ENCODE measurements around the gene CELA3A. TPM values are rescaled to one million over a fixed set of nuclear protein-coding genes. Genes with fewer than 3 reads are reported as not detected.
"Not testable (repeated sequence)": the region's sequence is repeated elsewhere in the genome, so short reads cannot be mapped to it uniquely, and the experiment has no call there.

CELA3A gene
- total and polyA plus RNA-seq, 8 donors, result 17,183 to 55,024 (median 32,768) TPM

- DNase-seq, result peak in 2 of 6 donors; percentile 40 to 48
- intact Hi-C loops (cut with DNase I); FAIRE-seq; H3K27me3 ChIP-seq; H3K9me3 ChIP-seq; H3K36me3 ChIP-seq; H3K4me1 ChIP-seq; H3K27ac ChIP-seq: not testable (repeated sequence)
- peak overlapping the region in 1 of 4 donors; percentile 46 for H3K4me3 ChIP-seq
- ATAC-seq, result peak in 3 of 4 donors; percentile 0 to 39 (median 37)
- WGBS, 2 donors, result 32 to 36% methylated on average over 14 to 19 of the region's 21 CpGs
These were observed 20.8 kb upstream of the CELA3A start for GRCh38 chr1:21980515-21981220.

GRCh38 chr1:21981253-21981652 is 20.2 kb upstream of the CELA3A start:
- ATAC-seq, result peak in 2 of 4 donors; percentile 1 to 6

GRCh38 chr1:21982122-21982521 is 19.3 kb upstream of the CELA3A start:
- H3K27me3 ChIP-seq; H3K27ac ChIP-seq; intact Hi-C loops (cut with DNase I); H3K4me1 ChIP-seq; H3K36me3 ChIP-seq; DNase-seq; FAIRE-seq; H3K9me3 ChIP-seq: not testable (repeated sequence)
- peak in 2 of 4 donors; percentile 8 to 25 for ATAC-seq
- H3K4me3 ChIP-seq, result peak overlapping the region in 1 of 4 donors; percentile 46
- 29 to 31% methylated on average over 6 of the region's 6 CpGs for WGBS, 2 donors

More at GRCh38 chr1:21981253-21981652, 20.2 kb upstream of the CELA3A start:
- H3K4me3 ChIP-seq, result peak overlapping the region in 1 of 4 donors; percentile 46
- H3K27me3 ChIP-seq; H3K36me3 ChIP-seq; H3K9me3 ChIP-seq; intact Hi-C loops (cut with DNase I); H3K4me1 ChIP-seq; H3K27ac ChIP-seq; FAIRE-seq: not testable (repeated sequence)
- WGBS, 2 donors, result 24 to 31% methylated on average over 2 of the region's 4 CpGs
- peak in 2 of 6 donors; percentile 72 to 81 for DNase-seq

- H3K4me3 ChIP-seq, result peak overlapping the region in 1 of 4 donors; percentile 16
- H3K4me1 ChIP-seq; H3K36me3 ChIP-seq; H3K9me3 ChIP-seq; H3K27ac ChIP-seq; H3K27me3 ChIP-seq; FAIRE-seq; intact Hi-C loops (cut with DNase I): not testable (repeated sequence)
- 27 to 34% methylated on average over 4 of the region's 15 CpGs for WGBS, 2 donors
- peak in 2 of 4 donors; percentile 1 to 4 for ATAC-seq
- peak in 1 of 6 donors; percentile 41 for DNase-seq
These were observed 17.9 kb upstream of the CELA3A start for GRCh38 chr1:21983539-21983938.

GRCh38 chr1:21985893-21986292 is 15.6 kb upstream of the CELA3A start:
- WGBS, 2 donors, result 0 to 6% methylated on average over 1 to 4 of the region's 5 CpGs
- not testable (repeated sequence) for FAIRE-seq

GRCh38 chr1:21986386-21986785 is 15.1 kb upstream of the CELA3A start:
- H3K27me3 ChIP-seq; ATAC-seq; H3K27ac ChIP-seq; H3K36me3 ChIP-seq; intact Hi-C loops (cut with DNase I); H3K4me3 ChIP-seq; H3K9me3 ChIP-seq; FAIRE-seq; H3K4me1 ChIP-seq: not testable (repeated sequence)
- peak in 2 of 6 donors; percentile 42 to 58 for DNase-seq
- 57 to 71% methylated on average over 10 to 11 of the region's 12 CpGs for WGBS, 2 donors

More at GRCh38 chr1:21985893-21986292, 15.6 kb upstream of the CELA3A start:
- H3K36me3 ChIP-seq; ATAC-seq; H3K27ac ChIP-seq; H3K27me3 ChIP-seq; H3K9me3 ChIP-seq; DNase-seq; H3K4me3 ChIP-seq; H3K4me1 ChIP-seq; intact Hi-C loops (cut with DNase I): not testable (repeated sequence)

GRCh38 chr1:21989672-21990393 is 11.6 kb upstream of the CELA3A start:
- WGBS, 2 donors, result 26 to 46% methylated on average over 2 of the region's 5 CpGs
- DNase-seq (peak in 1 of 6 donors; percentile 5), ATAC-seq (peak; percentile 11 to 65 (median 31))
- H3K4me1 ChIP-seq; H3K27me3 ChIP-seq; H3K4me3 ChIP-seq; H3K9me3 ChIP-seq; FAIRE-seq; H3K27ac ChIP-seq; H3K36me3 ChIP-seq; intact Hi-C loops (cut with DNase I): not testable (repeated sequence)

GRCh38 chr1:21992186-21992585 is 9.3 kb upstream of the CELA3A start:
- peak in 4 of 6 donors; percentile 21 to 56 (median 36) for DNase-seq
- H3K36me3 ChIP-seq; H3K4me3 ChIP-seq; H3K4me1 ChIP-seq; H3K27me3 ChIP-seq; H3K9me3 ChIP-seq; intact Hi-C loops (cut with DNase I); H3K27ac ChIP-seq; FAIRE-seq: not testable (repeated sequence)
- 59 to 65% methylated on average over 3 of the region's 3 CpGs for WGBS, 2 donors
- peak in 1 of 4 donors; percentile 1 for ATAC-seq

GRCh38 chr1:21994716-21995115 is 6.7 kb upstream of the CELA3A start:
- ATAC-seq; H3K36me3 ChIP-seq; FAIRE-seq; H3K9me3 ChIP-seq; intact Hi-C loops (cut with DNase I); H3K27me3 ChIP-seq; H3K4me3 ChIP-seq: not testable (repeated sequence)
- Histone ChIP-seq H3K4me1 (peaks cover 0 to 17% (median 7%) of the 10 kb centered on the region in 3 donors), H3K27ac (peak overlapping the region in 1 of 4 donors; percentile 34)
- WGBS, 2 donors, result 59 to 61% methylated on average over 8 of the region's 8 CpGs
- DNase-seq, result peak in 3 of 6 donors; percentile 11 to 60 (median 57)

GRCh38 chr1:21996663-21996970 is 4.8 kb upstream of the CELA3A start:
- Histone ChIP-seq H3K27ac (peak overlapping the region; percentile 55 to 84 (median 73)), H3K4me1 (peaks cover 0 to 21% (median 7%) of the 10 kb centered on the region in 3 donors)
- FAIRE-seq; H3K9me3 ChIP-seq; H3K4me3 ChIP-seq; ATAC-seq; intact Hi-C loops (cut with DNase I); H3K36me3 ChIP-seq; H3K27me3 ChIP-seq: not testable (repeated sequence)
- WGBS, 2 donors, result 30 to 39% methylated on average over 3 of the region's 3 CpGs
- DNase-seq, result peak in 2 of 6 donors; percentile 35 to 50

- Histone ChIP-seq H3K4me1 (peaks cover 0 to 21% (median 7%) of the 10 kb centered on the region in 3 donors), H3K27ac (peak overlapping the region; percentile 17 to 84 (median 68))
- intact Hi-C loops (cut with DNase I); H3K9me3 ChIP-seq; H3K27me3 ChIP-seq; H3K36me3 ChIP-seq; H3K4me3 ChIP-seq: not testable (repeated sequence)
- DNase-seq (peak in 2 of 6 donors; percentile 41 to 51), FAIRE-seq (peak; percentile 89), ATAC-seq (peak; percentile 1 to 18 (median 6))
- WGBS, 2 donors, result 13 to 18% methylated on average over 7 to 9 of the region's 9 CpGs
These were observed 3.4 kb upstream of the CELA3A start for GRCh38 chr1:21997891-21998623.
